Activated CD4-positive, alpha-beta T cell treated with anti-CD3 and anti-CD28 coated beads for 24 hours (primary cell): ENCODE measurements around the gene SRGAP1.

Experiments
- DNase-seq, 2 donors: peaks; one replicate each; pipeline ENCODE4 v3.0.0-alpha.2; 2020; ENCODE audit warnings: low read depth in 2 of 2

SRGAP1 gene

GRCh38 chr12:64083285-64084210 lies 239.0 kb downstream of the SRGAP1 start:
- DNase-seq: no peak

GRCh38 chr12:64085154-64085553 lies 240.7 kb downstream of the SRGAP1 start:
- DNase-seq: no peak

GRCh38 chr12:64085996-64086395 lies 241.5 kb downstream of the SRGAP1 start:
- DNase-seq: no peak

- no peak for DNase-seq
These were observed 242.4 kb downstream of the SRGAP1 start for GRCh38 chr12:64086946-64087345.

- DNase-seq: no peak
These were observed 243.3 kb downstream of the SRGAP1 start for GRCh38 chr12:64087761-64088160.

- DNase-seq: no peak
These were observed 244.2 kb downstream of the SRGAP1 start for GRCh38 chr12:64088431-64089349.

- DNase-seq: no peak
These were observed 245.5 kb downstream of the SRGAP1 start for GRCh38 chr12:64090047-64090446.

- DNase-seq: no peak
These were observed 246.7 kb downstream of the SRGAP1 start for GRCh38 chr12:64091186-64091585.

- DNase-seq: no peak
These were observed 248.2 kb downstream of the SRGAP1 start for GRCh38 chr12:64092507-64093196.

- no peak for DNase-seq
These were observed 249.2 kb downstream of the SRGAP1 start for GRCh38 chr12:64093689-64094088.

- DNase-seq: no peak
These were observed 253.0 kb downstream of the SRGAP1 start for GRCh38 chr12:64097366-64098105.

- DNase-seq: no peak
These were observed 254.3 kb downstream of the SRGAP1 start for GRCh38 chr12:64098709-64099354.

GRCh38 chr12:64099397-64099796 lies 254.9 kb downstream of the SRGAP1 start:
- DNase-seq: no peak

GRCh38 chr12:64102339-64102738 lies 257.8 kb downstream of the SRGAP1 start:
- DNase-seq: no peak

GRCh38 chr12:64103825-64104740 lies 259.6 kb downstream of the SRGAP1 start:
- no peak for DNase-seq

- DNase-seq: no peak
These were observed 260.5 kb downstream of the SRGAP1 start for GRCh38 chr12:64105026-64105425.

- no peak for DNase-seq
These were observed 263.3 kb downstream of the SRGAP1 start for GRCh38 chr12:64107776-64108175.

- no peak for DNase-seq
These were observed 265.2 kb downstream of the SRGAP1 start for GRCh38 chr12:64109706-64110105.

GRCh38 chr12:64110864-64111263 lies 266.4 kb downstream of the SRGAP1 start:
- DNase-seq: no peak

GRCh38 chr12:64116969-64117368 lies 272.5 kb downstream of the SRGAP1 start:
- no peak for DNase-seq
